ENCODE results near the gene ARAP2.

DNA sequence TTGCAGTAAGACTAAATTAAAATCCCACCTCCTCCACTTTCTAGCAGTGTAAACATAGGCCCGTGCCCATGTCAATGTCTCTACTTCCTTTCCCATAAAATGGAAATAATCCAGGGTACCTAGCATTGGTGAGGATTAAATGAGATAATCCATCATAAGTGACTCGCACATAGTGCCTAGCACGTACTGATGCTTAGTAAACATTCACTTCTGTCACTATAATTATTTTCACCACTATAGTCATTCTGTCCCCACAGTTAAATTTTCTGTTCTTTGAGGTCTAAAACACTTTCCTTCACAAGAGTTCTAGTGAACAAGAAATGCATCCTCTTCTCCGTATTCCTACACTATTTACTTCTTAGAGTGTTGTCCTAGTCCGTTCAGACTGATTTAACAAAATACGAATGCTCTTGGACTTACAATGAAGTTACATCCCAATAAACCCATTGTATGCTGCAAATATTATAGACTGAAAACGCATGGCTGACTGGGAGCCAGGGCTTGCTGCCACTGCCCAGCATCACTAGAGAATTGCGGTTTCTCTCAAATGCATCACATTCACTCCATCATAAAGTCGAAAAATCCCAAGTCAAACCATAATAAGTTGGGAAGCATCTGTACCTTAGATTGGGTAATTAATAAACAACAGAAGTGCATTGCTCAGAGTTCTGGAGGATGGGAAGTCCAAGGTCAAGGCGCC, 10.6 kb downstream of the ARAP2 start:
- TF ChIP-seq, protein P1, sequence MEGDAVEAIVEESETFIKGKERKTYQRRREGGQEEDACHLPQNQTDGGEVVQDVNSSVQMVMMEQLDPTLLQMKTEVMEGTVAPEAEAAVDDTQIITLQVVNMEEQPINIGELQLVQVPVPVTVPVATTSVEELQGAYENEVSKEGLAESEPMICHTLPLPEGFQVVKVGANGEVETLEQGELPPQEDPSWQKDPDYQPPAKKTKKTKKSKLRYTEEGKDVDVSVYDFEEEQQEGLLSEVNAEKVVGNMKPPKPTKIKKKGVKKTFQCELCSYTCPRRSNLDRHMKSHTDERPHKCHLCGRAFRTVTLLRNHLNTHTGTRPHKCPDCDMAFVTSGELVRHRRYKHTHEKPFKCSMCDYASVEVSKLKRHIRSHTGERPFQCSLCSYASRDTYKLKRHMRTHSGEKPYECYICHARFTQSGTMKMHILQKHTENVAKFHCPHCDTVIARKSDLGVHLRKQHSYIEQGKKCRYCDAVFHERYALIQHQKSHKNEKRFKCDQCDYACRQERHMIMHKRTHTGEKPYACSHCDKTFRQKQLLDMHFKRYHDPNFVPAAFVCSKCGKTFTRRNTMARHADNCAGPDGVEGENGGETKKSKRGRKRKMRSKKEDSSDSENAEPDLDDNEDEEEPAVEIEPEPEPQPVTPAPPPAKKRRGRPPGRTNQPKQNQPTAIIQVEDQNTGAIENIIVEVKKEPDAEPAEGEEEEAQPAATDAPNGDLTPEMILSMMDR (IDR thresholded peaks at IDR 0.05) = no peak
- no peak for TF ChIP-seq POLR2A (IDR thresholded peaks at IDR 0.05)

Measured in gastroesophageal sphincter (tissue), 3 donors.